ENCODE results near the gene RAB6B. TPM values are rescaled to one million over a fixed set of nuclear protein-coding genes. Genes with fewer than 3 reads are reported as not detected.

The RAB6B gene
- total and polyA plus RNA-seq, 8 donors = 1.6 to 9.2 (median 3.9) TPM

GRCh38 chr3:133777807-133778568 is 117.7 kb downstream of the RAB6B start:
- WGBS, 2 donors = 71% methylated on average over 8 of the region's 8 CpGs
- ATAC-seq = no peak
- H3K27ac ChIP-seq = no peak overlapping the region
- intact Hi-C loops (cut with DNase I) = loop anchor here in 1 of 3 donors (10.0 kb wide), 1 partner anchor 113 kb away; the partner anchor contains the start of gene TOPBP1
- no peaks in the 10 kb centered on the region for H3K27me3 ChIP-seq
- TF ChIP-seq CTCF (IDR thresholded peaks at IDR 0.05) = no peak
- H3K4me1 ChIP-seq = no peaks in the 10 kb centered on the region
- H3K36me3 ChIP-seq = no peaks in the 10 kb centered on the region
- no peak for DNase-seq
- no peak for FAIRE-seq
- H3K4me3 ChIP-seq = no peak overlapping the region
- no peaks in the 10 kb centered on the region for H3K9me3 ChIP-seq

GRCh38 chr3:133776794-133777438 is 118.8 kb downstream of the RAB6B start:
- intact Hi-C loops (cut with DNase I) = loop anchor here in 1 of 3 donors (10.0 kb wide), 1 partner anchor 112 kb away; the partner anchor contains the start of gene TOPBP1
- FAIRE-seq = no peak
- WGBS, 2 donors = 47 to 60% methylated on average over 7 of the region's 7 CpGs

DNA sequence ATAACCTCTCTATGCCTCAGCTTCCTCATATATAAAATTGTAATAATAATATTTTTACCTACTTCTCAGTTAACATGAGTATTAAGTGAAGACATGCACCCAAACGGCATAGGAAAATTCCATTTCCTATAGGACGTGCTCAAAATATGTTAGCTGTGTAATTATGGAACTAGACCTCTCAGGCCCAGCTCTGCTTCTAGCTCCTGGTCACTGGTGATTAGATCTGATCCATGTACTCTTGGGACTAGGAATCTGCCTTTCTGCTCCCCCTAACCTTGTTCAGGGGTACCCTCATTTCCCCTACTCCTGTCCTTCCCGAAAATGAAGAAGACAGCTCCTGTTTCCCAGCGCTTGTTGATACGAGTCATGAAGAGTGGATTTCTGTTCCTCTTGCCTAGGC is 119.8 kb downstream of the RAB6B start:
- H3K27ac ChIP-seq = no peak overlapping the region
- H3K36me3 ChIP-seq = no peaks in the 10 kb centered on the region
- no peaks in the 10 kb centered on the region for H3K9me3 ChIP-seq
- TF ChIP-seq CTCF (IDR thresholded peaks at IDR 0.05) = no peak
- 95 to 97% methylated on average over 5 of the region's 5 CpGs for WGBS, 2 donors
- no peak for ATAC-seq
- H3K27me3 ChIP-seq = no peaks in the 10 kb centered on the region
- intact Hi-C loops (cut with DNase I) = loop anchor here in 1 of 3 donors (10.0 kb wide), 1 partner anchor 111 kb away; the partner anchor contains the start of gene TOPBP1
- DNase-seq = no peak
- H3K4me1 ChIP-seq = no peaks in the 10 kb centered on the region
- no peak overlapping the region for H3K4me3 ChIP-seq
- no peak for FAIRE-seq

More at GRCh38 chr3:133776794-133777438, 118.8 kb downstream of the RAB6B start:
- no peak overlapping the region for H3K27ac ChIP-seq
- H3K36me3 ChIP-seq = no peaks in the 10 kb centered on the region
- peak in 2 of 4 donors; percentile 23 to 38 for TF ChIP-seq CTCF (IDR thresholded peaks at IDR 0.05)
- H3K9me3 ChIP-seq = no peaks in the 10 kb centered on the region
- DNase-seq (peak in 1 of 6 donors; percentile 30), ATAC-seq (peak; percentile 81 to 97 (median 93))
- H3K4me1 ChIP-seq = no peaks in the 10 kb centered on the region
- no peak overlapping the region for H3K4me3 ChIP-seq
- no peaks in the 10 kb centered on the region for H3K27me3 ChIP-seq

DNA sequence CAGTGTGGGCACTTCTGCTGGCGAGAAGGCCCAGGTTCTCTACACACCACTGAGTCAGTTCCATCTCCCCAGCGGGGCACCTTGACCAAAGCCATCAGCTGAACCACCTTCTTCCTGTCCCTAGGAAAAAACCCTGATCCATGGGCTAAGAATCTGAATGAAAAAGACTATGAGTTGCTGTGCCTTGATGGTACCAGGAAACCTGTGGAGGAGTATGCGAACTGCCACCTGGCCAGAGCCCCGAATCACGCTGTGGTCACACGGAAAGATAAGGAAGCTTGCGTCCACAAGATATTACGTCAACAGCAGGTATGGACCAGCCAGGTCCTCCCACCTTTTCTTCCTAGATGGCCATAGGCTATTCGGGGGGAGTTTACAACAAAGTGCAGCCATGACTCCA is 120.4 kb downstream of the RAB6B start:
- no peaks in the 10 kb centered on the region for H3K36me3 ChIP-seq
- no peaks in the 10 kb centered on the region for H3K9me3 ChIP-seq
- no peaks in the 10 kb centered on the region for H3K27me3 ChIP-seq
- TF ChIP-seq CTCF (IDR thresholded peaks at IDR 0.05) = no peak
- no peak overlapping the region for H3K4me3 ChIP-seq
- ATAC-seq = no peak
- DNase-seq = no peak
- intact Hi-C loops (cut with DNase I) = loop anchor here in 1 of 3 donors (10.0 kb wide), 1 partner anchor 111 kb away; the partner anchor contains the start of gene TOPBP1
- H3K27ac ChIP-seq = no peak overlapping the region
- no peak for FAIRE-seq
- no peaks in the 10 kb centered on the region for H3K4me1 ChIP-seq
- 72 to 74% methylated on average over 9 of the region's 9 CpGs for WGBS, 2 donors

Other genes with a start within 250 kb of the RAB6B start
- 10 to 100 TPM in 1 of 6 donors, 1 to 10 TPM in 5; 6.1 to 13.0 (median 8.0) TPM for gene TOPBP1, start 233.9 kb downstream of the RAB6B start, total RNA-seq
- 10 to 100 TPM in 1 of 2 donors, 1 to 10 TPM in 1; 5.8 to 10.4 TPM for gene TOPBP1, start 233.9 kb downstream of the RAB6B start, polyA plus RNA-seq
- 10 to 100 TPM in 2 of 6 donors, 1 to 10 TPM in 4; 1.1 to 30.7 (median 8.2) TPM for gene TF, start 149.5 kb downstream of the RAB6B start, total RNA-seq
- 1 to 10 TPM; 3.4 to 3.9 TPM for gene TF, start 149.5 kb downstream of the RAB6B start, polyA plus RNA-seq
- gene SRPRB, start 90.1 kb downstream of the RAB6B start, total RNA-seq = 100 to 1,000 TPM in 2 of 6 donors, 10 to 100 TPM in 4; 67.2 to 132 (median 77.1) TPM
- 10 to 100 TPM; 37.0 to 37.1 TPM for gene SRPRB, start 90.1 kb downstream of the RAB6B start, polyA plus RNA-seq
- gene SLCO2A1, start 134.0 kb upstream of the RAB6B start, total RNA-seq = 10 to 100 TPM in 4 of 6 donors, 1 to 10 TPM in 2; 4.6 to 16.8 (median 10.4) TPM
- 10 to 100 TPM in 1 of 2 donors, 1 to 10 TPM in 1; 7.2 to 17.5 TPM for gene SLCO2A1, start 134.0 kb upstream of the RAB6B start, polyA plus RNA-seq